GM12891 (cell line): ENCODE measurements around the gene CHST2.

Source experiments
- PAX5 ChIP-seq: IDR thresholded peaks from 2 replicates; pipeline ENCODE4 v1.6.1; 2011; ENCODE audit warnings: low read length, moderate library complexity, mild to moderate bottlenecking; ENCODE audit not compliant: insufficient read depth, severe bottlenecking
- POLR2A ChIP-seq: IDR thresholded peaks from 2 replicates; pipeline ENCODE4 v1.6.1; 2011; ENCODE audit warnings: low read depth, low read length, control low read depth
- POLR2AphosphoS5 ChIP-seq: IDR thresholded peaks from 2 replicates; pipeline ENCODE4 v1.6.1; 2011; ENCODE audit warnings: low read depth, low read length, control low read depth
- POU2F2 ChIP-seq: IDR thresholded peaks from 2 replicates; pipeline ENCODE4 v1.6.1; 2011; ENCODE audit warnings: low read depth, mild to moderate bottlenecking, control low read depth, low read length, moderate library complexity
- SPI1 ChIP-seq: IDR thresholded peaks from 2 replicates; pipeline ENCODE4 v1.6.1; 2011; ENCODE audit warnings: low read depth, low read length, control low read depth
- TAF1 ChIP-seq: IDR thresholded peaks from 2 replicates; pipeline ENCODE4 v1.6.1; 2011; ENCODE audit warnings: low read depth, low read length, control low read depth

- TF ChIP-seq POLR2A (no peak), POLR2AphosphoS5 (no peak), TAF1 (no peak), SPI1 (no peak), POU2F2 (no peak), PAX5 (no peak)
Measured at GRCh38 chr3:143090486-143090885, 29.1 kb upstream of the CHST2 start.
